SK-N-SH (cell line): Measurements from ENCODE around the gene PUM1. TPM values are rescaled to one million over a fixed set of nuclear protein-coding genes. Genes with fewer than 3 reads are reported as not detected.

ENCODE experiments used
- CTCF ChIA-PET: fragments of 300-600, 350-600 bp; formaldehyde crosslinking; extraction: SDS; loops from one replicate; lab custom pipeline; 2021; lab: Yijun Ruan, JAX
- POLR2A ChIA-PET: fragments of 350-600 bp; sonication (Branson Sonifier 250); formaldehyde crosslinking; extraction: SDS; loops from one replicate; lab custom pipeline; 2020; ENCODE audit warnings: antibody characterized with exemption, inconsistent platforms; lab: Yijun Ruan, JAX
- DNase-seq: peaks from one replicate; pipeline ENCODE4 v3.0.0; 2012
- H2AFZ ChIP-seq: fragments of 200-600 bp; sonication (generic); 2 replicates; pipeline ENCODE4 v1.8.1; 2016; ENCODE audit warnings: antibody characterized with exemption, mild to moderate bottlenecking, low read depth
- H3F3A ChIP-seq: fragments of 200-600 bp; sonication (generic); replicated peaks from 2 replicates; pipeline ENCODE3; 2016; ENCODE audit warnings: antibody characterized with exemption, mild to moderate bottlenecking; ENCODE audit not compliant: insufficient read depth
- H3K27ac ChIP-seq, 2 experiments: fragments of 200-500 bp in 1 of 2; fragments of 200-600 bp in 1 of 2; sonication (Bioruptor generic) in 1 of 2; sonication (generic), shearing (Covaris generic) in 1 of 2; 2 replicates each; pipeline versions ENCODE4 v1.5.1 to v1.6.1; 2014 to 2016; ENCODE audit warnings: low read depth in 2 of 2, inconsistent platforms in 1 of 2, low read length in 1 of 2, mild to moderate bottlenecking in 1 of 2, mixed read lengths in 1 of 2
- H3K27me3 ChIP-seq: fragments of 200-600 bp; sonication (generic), shearing (Covaris generic); 2 replicates; pipeline ENCODE4 v1.6.1; 2016; ENCODE audit warnings: mixed run types; ENCODE audit not compliant: insufficient read depth
- H3K36me3 ChIP-seq, 2 experiments: fragments of 200-500 bp in 1 of 2; fragments of 200-600 bp in 1 of 2; sonication (Bioruptor generic) in 1 of 2; sonication (generic) in 1 of 2; replicated peaks in 1 of 2; 2 replicates each; pipeline versions ENCODE3 to v1.5.1; 2014 to 2016; ENCODE audit warnings: low read length in 1 of 2, mild to moderate bottlenecking in 1 of 2; ENCODE audit not compliant: insufficient read depth in 2 of 2, control insufficient read depth in 1 of 2
- H3K4me1 ChIP-seq, 2 experiments: fragments of 200-500 bp in 1 of 2; fragments of 200-600 bp in 1 of 2; sonication (Bioruptor generic) in 1 of 2; sonication (generic), shearing (Covaris generic) in 1 of 2; 2 replicates each; pipeline versions ENCODE4 v1.5.1 to v1.6.1; 2014 to 2016; ENCODE audit warnings: low read depth in 1 of 2, low read length in 1 of 2, mixed run types in 1 of 2; ENCODE audit not compliant: insufficient read depth in 2 of 2, control insufficient read depth in 1 of 2
- H3K4me2 ChIP-seq: fragments of 200-600 bp; sonication (generic), shearing (Covaris generic); 2 replicates; pipeline ENCODE4 v1.6.1; 2017; ENCODE audit warnings: mixed run types
- H3K4me3 ChIP-seq, 2 experiments: fragments of 200-500 bp in 1 of 2; fragments of 200-600 bp in 1 of 2; sonication (Bioruptor generic) in 1 of 2; sonication (generic), shearing (Covaris generic) in 1 of 2; 2 replicates each; pipeline versions ENCODE4 v1.5.1 to v1.8.1; 2014 to 2016; ENCODE audit warnings: low read depth in 2 of 2, inconsistent platforms in 1 of 2, low read length in 1 of 2, mild to moderate bottlenecking in 1 of 2, mixed read lengths in 1 of 2, moderate library complexity in 1 of 2
- H3K79me2 ChIP-seq: fragments of 200-600 bp; sonication (generic); 2 replicates; pipeline ENCODE4 v1.8.1; 2017; ENCODE audit warnings: mild to moderate bottlenecking; ENCODE audit not compliant: insufficient read depth
- H3K9ac ChIP-seq: fragments of 200-600 bp; sonication (generic); 2 replicates; pipeline ENCODE4 v1.6.1; 2017; ENCODE audit warnings: mixed run types
- H3K9me2 ChIP-seq: fragments of 200-600 bp; sonication (generic); 2 replicates; pipeline ENCODE4 v1.6.1; 2017; ENCODE audit warnings: mixed run types
- H3K9me3 ChIP-seq: fragments of 200-600 bp; sonication (generic); 2 replicates; pipeline ENCODE4 v1.6.1; 2017; ENCODE audit warnings: mixed run types, mild to moderate bottlenecking, moderate library complexity
- H4K20me1 ChIP-seq: fragments of 200-600 bp; sonication (generic); 2 replicates; pipeline ENCODE4 v1.6.1; 2017; ENCODE audit warnings: mild to moderate bottlenecking, mixed run types; ENCODE audit not compliant: insufficient read depth
- CHD2 ChIP-seq: fragments of 150-350 bp; IDR thresholded peaks from 2 replicates; pipeline ENCODE4 v1.6.1; 2018; ENCODE audit warnings: low read length; ENCODE audit not compliant: partially characterized antibody
- EP300 ChIP-seq, 2 experiments: IDR thresholded peaks; 2 replicates each; pipeline versions ENCODE4 v1.4.0 to v1.6.1; 2012; ENCODE audit warnings: borderline replicate concordance in 1 of 2, low read depth in 1 of 2, low read length in 1 of 2
- EZH2phosphoT487 ChIP-seq: fragments of 200-600 bp; sonication (generic); IDR thresholded peaks from 2 replicates; pipeline ENCODE4 v1.6.1; 2017; ENCODE audit warnings: low read depth, mixed run types, mild to moderate bottlenecking, antibody characterized with exemption, moderate library complexity, borderline replicate concordance
- GATA2 ChIP-seq: sonication (generic); formaldehyde crosslinking; IDR thresholded peaks from 2 replicates; pipeline ENCODE4 v1.5.0; 2020; ENCODE audit warnings: mild to moderate bottlenecking, missing genetic modification reagents
- JUND ChIP-seq: IDR thresholded peaks from 2 replicates; pipeline ENCODE4 v1.4.0; 2012
- MAX ChIP-seq: IDR thresholded peaks from 2 replicates; pipeline ENCODE4 v1.4.0; 2012; ENCODE audit warnings: low read depth
- MEF2A ChIP-seq: IDR thresholded peaks from 2 replicates; pipeline ENCODE4 v1.4.0; 2012; ENCODE audit warnings: low read depth, borderline replicate concordance
- MXI1 ChIP-seq: IDR thresholded peaks from 2 replicates; pipeline ENCODE4 v1.6.1; 2012; ENCODE audit warnings: mild to moderate bottlenecking, low read depth, low read length, improper control_type of control experiment
- NFIC ChIP-seq: IDR thresholded peaks from 2 replicates; pipeline ENCODE4 v1.4.0; 2012; ENCODE audit warnings: borderline replicate concordance
- POLR2AphosphoS5 ChIP-seq: IDR thresholded peaks from 2 replicates; pipeline ENCODE4 v1.6.1; 2012; ENCODE audit warnings: low read depth, low read length
- RCOR1 ChIP-seq: fragments of 150-350 bp; IDR thresholded peaks from 2 replicates; pipeline ENCODE4 v1.6.1; 2017; ENCODE audit warnings: antibody characterized with exemption, low read length
- RFX5 ChIP-seq: IDR thresholded peaks from 2 replicates; pipeline ENCODE4 v1.6.1; 2012; ENCODE audit warnings: mild to moderate bottlenecking, improper control_type of control experiment, low read length
- RXRA ChIP-seq: IDR thresholded peaks from 2 replicates; pipeline ENCODE4 v1.4.0; 2012; ENCODE audit warnings: low read depth, mild to moderate bottlenecking, borderline replicate concordance
- SIN3A ChIP-seq: IDR thresholded peaks from 2 replicates; pipeline ENCODE4 v1.6.1; 2012; ENCODE audit warnings: low read depth, mild to moderate bottlenecking, low read length, moderate library complexity, borderline replicate concordance
- TAF1 ChIP-seq: IDR thresholded peaks from 2 replicates; pipeline ENCODE4 v1.6.1; 2012; ENCODE audit warnings: low read depth, mild to moderate bottlenecking, low read length, moderate library complexity, borderline replicate concordance
- TCF12 ChIP-seq: IDR thresholded peaks from 2 replicates; pipeline ENCODE4 v1.4.0; 2012
- USF2 ChIP-seq: fragments of 150-350 bp; IDR thresholded peaks from 2 replicates; pipeline ENCODE4 v1.6.1; 2017; ENCODE audit warnings: antibody characterized with exemption, low read length, low read depth, borderline replicate concordance
- WGBS: methylation state at CpG from one replicate; pipeline ENCODE4 v1.1.6; 2017; ENCODE audit warnings: low lambda C conversion rate; 5-methylcytosine and 5-hydroxymethylcytosine counted together
- polyA plus RNA-seq, 3 experiments: library from polyadenylated mRNA; depleted of rRNA; stranded (reverse); fragments of >200 nt; gene quantifications; 2 replicates each; pipeline ENCODE4 v1.2.3, GENCODE V29; 2012
- TF ChIP-seq, protein P1 (sequence below): IDR thresholded peaks from 2 replicates; pipeline ENCODE4; 2012
- TF ChIP-seq, protein P2 (sequence below): fragments of 150-350 bp; IDR thresholded peaks from 2 replicates; pipeline ENCODE4 v1.6.1; 2016; ENCODE audit warnings: mild to moderate bottlenecking, low read depth, low read length
- TF ChIP-seq, protein P3 (sequence below): IDR thresholded peaks from 2 replicates; pipeline ENCODE4 v1.4.0; 2012; ENCODE audit warnings: low read depth, borderline replicate concordance

Gene PUM1
- polyA plus RNA-seq, 1 of the 3 experiments (the other 2 are of a cell fraction): 66.7 TPM

- H3K79me2 ChIP-seq: peaks cover 28% of the 10 kb centered on the region; the same call in 1 of the 2 replicates
- peaks cover 14% of the 10 kb centered on the region for H3F3A ChIP-seq
- H4K20me1 ChIP-seq: peaks cover 60% of the 10 kb centered on the region
- no peak overlapping the region for H3K4me3 ChIP-seq
- no peaks in the 10 kb centered on the region for H3K36me3 ChIP-seq
- no peak overlapping the region for H2AFZ ChIP-seq
- TF ChIP-seq TAF1: no peak
- no peak for TF ChIP-seq RFX5
- no peaks in the 10 kb centered on the region for H3K9me2 ChIP-seq
- 45% methylated on average over 5 of the region's 5 CpGs for WGBS
- peaks cover 16 to 23% of the 10 kb centered on the region in 2 experiments; a peak in 3 of 4 replicates for H3K4me1 ChIP-seq
- no peak overlapping the region for H3K9ac ChIP-seq
- ChIA-PET CTCF (interaction anchor here (1.2 to 47.0 kb wide), 3 partner anchors 12 to 87 kb away, joined by 3 to 1422 read pairs (median 4); no protein-coding TSS in a partner anchor), POLR2A (no interaction called here)
- no peaks in the 10 kb centered on the region for H3K9me3 ChIP-seq
- no peaks in the 10 kb centered on the region for H3K27me3 ChIP-seq
- no peak for DNase-seq
- peak overlapping the region; percentile 63; the same call in 1 of the 2 replicates for H3K4me2 ChIP-seq
- peak overlapping the region in 1 of 2 experiments; percentile 71; a peak in 2 of 4 replicates for H3K27ac ChIP-seq
Measured at GRCh38 chr1:30889511-30889910, 176.0 kb downstream of the PUM1 start.

GRCh38 chr1:30888975-30889374 is 176.5 kb downstream of the PUM1 start:
- 83% methylated on average over 3 of the region's 3 CpGs for WGBS
- Histone ChIP-seq H3K27me3 (no peaks in the 10 kb centered on the region), H3K9ac (no peak overlapping the region), H4K20me1 (peaks cover 62% of the 10 kb centered on the region), H3F3A (peaks cover 14% of the 10 kb centered on the region), H3K79me2 (peaks cover 27% of the 10 kb centered on the region; the same call in 1 of the 2 replicates), H3K9me3 (no peaks in the 10 kb centered on the region), H3K4me2 (peak overlapping the region; percentile 63; the same call in 1 of the 2 replicates), H3K4me3 (no peak overlapping the region), H2AFZ (no peak overlapping the region), H3K4me1 (peaks cover 16 to 23% of the 10 kb centered on the region in 2 experiments; a peak in 3 of 4 replicates), H3K9me2 (no peaks in the 10 kb centered on the region), H3K27ac (peak overlapping the region; percentile 8 to 71; a peak in 2 of 4 replicates), H3K36me3 (no peaks in the 10 kb centered on the region)
- POLR2A ChIA-PET: no interaction called here
- TF ChIP-seq EZH2phosphoT487 (no peak), MXI1 (no peak), NFIC (no peak), SIN3A (no peak), RFX5 (no peak), CHD2 (no peak), MAX (no peak), POLR2AphosphoS5 (no peak), TAF1 (no peak), USF2 (no peak), JUND (no peak), GATA2 (CRISPR knock-in tag) (no peak), MEF2A (no peak), RCOR1 (no peak), TCF12 (no peak), EP300 (IDR thresholded peaks at IDR 0.05; ENCODE audit: borderline replicate concordance in 1 of 2, low read depth in 1 of 2, low read length in 1 of 2) (no peak), RXRA (no peak)
- TF ChIP-seq, protein P1, sequence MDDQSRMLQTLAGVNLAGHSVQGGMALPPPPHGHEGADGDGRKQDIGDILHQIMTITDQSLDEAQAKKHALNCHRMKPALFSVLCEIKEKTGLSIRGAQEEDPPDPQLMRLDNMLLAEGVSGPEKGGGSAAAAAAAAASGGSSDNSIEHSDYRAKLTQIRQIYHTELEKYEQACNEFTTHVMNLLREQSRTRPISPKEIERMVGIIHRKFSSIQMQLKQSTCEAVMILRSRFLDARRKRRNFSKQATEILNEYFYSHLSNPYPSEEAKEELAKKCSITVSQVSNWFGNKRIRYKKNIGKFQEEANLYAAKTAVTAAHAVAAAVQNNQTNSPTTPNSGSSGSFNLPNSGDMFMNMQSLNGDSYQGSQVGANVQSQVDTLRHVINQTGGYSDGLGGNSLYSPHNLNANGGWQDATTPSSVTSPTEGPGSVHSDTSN: no peak
- TF ChIP-seq, protein P2, sequence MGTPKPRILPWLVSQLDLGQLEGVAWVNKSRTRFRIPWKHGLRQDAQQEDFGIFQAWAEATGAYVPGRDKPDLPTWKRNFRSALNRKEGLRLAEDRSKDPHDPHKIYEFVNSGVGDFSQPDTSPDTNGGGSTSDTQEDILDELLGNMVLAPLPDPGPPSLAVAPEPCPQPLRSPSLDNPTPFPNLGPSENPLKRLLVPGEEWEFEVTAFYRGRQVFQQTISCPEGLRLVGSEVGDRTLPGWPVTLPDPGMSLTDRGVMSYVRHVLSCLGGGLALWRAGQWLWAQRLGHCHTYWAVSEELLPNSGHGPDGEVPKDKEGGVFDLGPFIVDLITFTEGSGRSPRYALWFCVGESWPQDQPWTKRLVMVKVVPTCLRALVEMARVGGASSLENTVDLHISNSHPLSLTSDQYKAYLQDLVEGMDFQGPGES: no peak
- TF ChIP-seq, protein P3, sequence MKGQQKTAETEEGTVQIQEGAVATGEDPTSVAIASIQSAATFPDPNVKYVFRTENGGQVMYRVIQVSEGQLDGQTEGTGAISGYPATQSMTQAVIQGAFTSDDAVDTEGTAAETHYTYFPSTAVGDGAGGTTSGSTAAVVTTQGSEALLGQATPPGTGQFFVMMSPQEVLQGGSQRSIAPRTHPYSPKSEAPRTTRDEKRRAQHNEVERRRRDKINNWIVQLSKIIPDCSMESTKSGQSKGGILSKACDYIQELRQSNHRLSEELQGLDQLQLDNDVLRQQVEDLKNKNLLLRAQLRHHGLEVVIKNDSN: no peak
- CTCF ChIA-PET: interaction anchor here (1.2 to 1.4 kb wide), 2 partner anchors 12 to 87 kb away, joined by 3 to 4 read pairs; no protein-coding TSS in a partner anchor
- DNase-seq: no peak
